Measurements from ENCODE around the gene TRIM22.
A peak's percentile ranks its signal among the peaks of the same experiment; 100 is the strongest.
"Not testable (repeated sequence)": the region's sequence is repeated elsewhere in the genome, so short reads cannot be mapped to it uniquely, and the experiment has no call there.

TRIM22 gene

GRCh38 chr11:5689551-5689983 lies at the start of gene TRIM22:
Gene TRIM22 (plus strand): TSS chr11:5689790. CDS start chr11:5696233, 6,443 bp downstream.
- peak within 1 kb of the TSS; percentile 38 for H3K4me3 ChIP-seq (ENCODE audit: control insufficient read depth, low read depth, low read length)
- peak; percentile 63 for DNase-seq (ENCODE audit: low read depth)
- no peak for TF ChIP-seq CTCF (IDR thresholded peaks at IDR 0.05; ENCODE audit: control insufficient read depth, insufficient read depth, low read depth, low read length, missing control alignments)

- H3K4me3 ChIP-seq (ENCODE audit: control insufficient read depth, low read depth, low read length): no peak overlapping the region
- no peak for TF ChIP-seq CTCF (IDR thresholded peaks at IDR 0.05; ENCODE audit: control insufficient read depth, insufficient read depth, low read depth, low read length, missing control alignments)
- DNase-seq (ENCODE audit: low read depth): no peak
Measured at GRCh38 chr11:5639953-5640352, 49.6 kb upstream of the TRIM22 start.

GRCh38 chr11:5643585-5643984 lies 46.0 kb upstream of the TRIM22 start:
- TF ChIP-seq CTCF (IDR thresholded peaks at IDR 0.05; ENCODE audit: control insufficient read depth, insufficient read depth, low read depth, low read length, missing control alignments): no peak
- H3K4me3 ChIP-seq (ENCODE audit: control insufficient read depth, low read depth, low read length): no peak overlapping the region
- DNase-seq (ENCODE audit: low read depth): no peak

- TF ChIP-seq CTCF (IDR thresholded peaks at IDR 0.05; ENCODE audit: control insufficient read depth, insufficient read depth, low read depth, low read length, missing control alignments): no peak
- H3K4me3 ChIP-seq (ENCODE audit: control insufficient read depth, low read depth, low read length): no peak overlapping the region
- DNase-seq (ENCODE audit: low read depth): no peak
Measured at GRCh38 chr11:5646139-5646538, 43.5 kb upstream of the TRIM22 start.

- DNase-seq (ENCODE audit: low read depth): no peak
- TF ChIP-seq CTCF (IDR thresholded peaks at IDR 0.05; ENCODE audit: control insufficient read depth, insufficient read depth, low read depth, low read length, missing control alignments): no peak
- no peak overlapping the region for H3K4me3 ChIP-seq (ENCODE audit: control insufficient read depth, low read depth, low read length)
Measured at GRCh38 chr11:5655474-5655873, 34.1 kb upstream of the TRIM22 start.

- not testable (repeated sequence) for H3K4me3 ChIP-seq (ENCODE audit: control insufficient read depth, low read depth, low read length); DNase-seq (ENCODE audit: low read depth)
Measured at GRCh38 chr11:5656956-5657355, 32.6 kb upstream of the TRIM22 start.

- no peak for DNase-seq (ENCODE audit: low read depth)
- H3K4me3 ChIP-seq (ENCODE audit: control insufficient read depth, low read depth, low read length): no peak overlapping the region
- no peak for TF ChIP-seq CTCF (IDR thresholded peaks at IDR 0.05; ENCODE audit: control insufficient read depth, insufficient read depth, low read depth, low read length, missing control alignments)
Measured at GRCh38 chr11:5658318-5658717, 31.3 kb upstream of the TRIM22 start.
